HUES64 (cell line): ENCODE results near the gene STXBP2.

Source experiments
- H3K27ac ChIP-seq: 2 replicates; pipeline ENCODE4 v1.7.0; 2013; ENCODE audit warnings: low read depth, low read length, inconsistent platforms
- H3K27me3 ChIP-seq: 2 replicates; pipeline ENCODE4 v1.6.1; 2013; ENCODE audit warnings: mild to moderate bottlenecking, low read length; ENCODE audit not compliant: insufficient read depth
- H3K36me3 ChIP-seq: 2 replicates; pipeline ENCODE4 v1.6.1; 2013; ENCODE audit warnings: mild to moderate bottlenecking, low read length; ENCODE audit not compliant: insufficient read depth
- H3K4me1 ChIP-seq: 2 replicates; pipeline ENCODE4 v1.6.1; 2013; ENCODE audit warnings: mild to moderate bottlenecking, low read length, moderate library complexity; ENCODE audit not compliant: insufficient read depth
- H3K4me3 ChIP-seq: 2 replicates; pipeline ENCODE4 v1.5.1; 2013; ENCODE audit warnings: mild to moderate bottlenecking, low read length, moderate library complexity
- H3K9ac ChIP-seq: 2 replicates; pipeline ENCODE4 v1.6.1; 2013; ENCODE audit warnings: mild to moderate bottlenecking, low read depth, low read length
- H3K9me3 ChIP-seq: 2 replicates; pipeline ENCODE4 v1.6.1; 2013; ENCODE audit warnings: low read depth, low read length; ENCODE audit not compliant: insufficient read depth
- WGBS: fragments of 150-250, 120-280 bp; methylation state at CpG from one replicate; pipeline ENCODE4 v1.1.7; 2013; ENCODE audit warnings: missing lambda C conversion rate; 5-methylcytosine and 5-hydroxymethylcytosine counted together

Gene STXBP2

GRCh38 chr19:7603919-7604318 is 33.0 kb upstream of the STXBP2 start:
- Histone ChIP-seq H3K36me3 (peaks cover 5% of the 10 kb centered on the region; the same call in 1 of the 2 replicates), H3K27ac (no peak overlapping the region), H3K9me3 (no peaks in the 10 kb centered on the region), H3K27me3 (no peaks in the 10 kb centered on the region), H3K4me3 (no peak overlapping the region), H3K9ac (no peak overlapping the region), H3K4me1 (no peaks in the 10 kb centered on the region)
- 92% methylated on average over 9 of the region's 9 CpGs for WGBS

- no peaks in the 10 kb centered on the region for H3K4me1 ChIP-seq
- H3K9ac ChIP-seq = no peak overlapping the region
- peaks cover 14% of the 10 kb centered on the region for H3K36me3 ChIP-seq
- no peaks in the 10 kb centered on the region for H3K27me3 ChIP-seq
- no peak overlapping the region for H3K4me3 ChIP-seq
- no peak overlapping the region for H3K27ac ChIP-seq
- 94% methylated on average over 12 of the region's 14 CpGs for WGBS
- H3K9me3 ChIP-seq = no peaks in the 10 kb centered on the region
Observed at GRCh38 chr19:7605490-7606222, 31.3 kb upstream of the STXBP2 start.

- Histone ChIP-seq H3K36me3 (peaks cover 16% of the 10 kb centered on the region), H3K4me1 (no peaks in the 10 kb centered on the region), H3K9me3 (no peaks in the 10 kb centered on the region), H3K27me3 (no peaks in the 10 kb centered on the region), H3K27ac (no peak overlapping the region), H3K4me3 (no peak overlapping the region), H3K9ac (no peak overlapping the region)
- 92% methylated on average over 17 of the region's 17 CpGs for WGBS
Observed at GRCh38 chr19:7606289-7606688, 30.6 kb upstream of the STXBP2 start.

GRCh38 chr19:7607212-7607873 is 29.6 kb upstream of the STXBP2 start:
- whole genome bisulfite sequencing = 91% methylated on average over 8 of the region's 10 CpGs
- Histone ChIP-seq H3K9me3 (no peaks in the 10 kb centered on the region), H3K4me3 (no peak overlapping the region), H3K36me3 (peaks cover 18% of the 10 kb centered on the region), H3K4me1 (no peaks in the 10 kb centered on the region), H3K27ac (no peak overlapping the region), H3K9ac (no peak overlapping the region), H3K27me3 (no peaks in the 10 kb centered on the region)

- Histone ChIP-seq H3K4me1 (no peaks in the 10 kb centered on the region), H3K4me3 (no peak overlapping the region), H3K9me3 (no peaks in the 10 kb centered on the region), H3K27ac (no peak overlapping the region), H3K9ac (no peak overlapping the region), H3K27me3 (no peaks in the 10 kb centered on the region), H3K36me3 (peaks cover 18% of the 10 kb centered on the region)
- WGBS = 97% methylated on average over 25 of the region's 25 CpGs
Observed at GRCh38 chr19:7607874-7608560, 28.9 kb upstream of the STXBP2 start.

- Histone ChIP-seq H3K36me3 (peaks cover 18% of the 10 kb centered on the region), H3K9me3 (no peaks in the 10 kb centered on the region), H3K27me3 (no peaks in the 10 kb centered on the region), H3K4me1 (no peaks in the 10 kb centered on the region), H3K4me3 (no peak overlapping the region), H3K27ac (no peak overlapping the region), H3K9ac (no peak overlapping the region)
- WGBS = 95% methylated on average over 31 of the region's 31 CpGs
Observed at GRCh38 chr19:7610491-7611240, 26.2 kb upstream of the STXBP2 start.

GRCh38 chr19:7611541-7612279 is 25.2 kb upstream of the STXBP2 start:
- Histone ChIP-seq H3K9ac (no peak overlapping the region), H3K4me1 (no peaks in the 10 kb centered on the region), H3K36me3 (peaks cover 22% of the 10 kb centered on the region), H3K27me3 (no peaks in the 10 kb centered on the region), H3K4me3 (no peak overlapping the region), H3K9me3 (no peaks in the 10 kb centered on the region), H3K27ac (no peak overlapping the region)
- WGBS = 95% methylated on average over 41 of the region's 41 CpGs

GRCh38 chr19:7612282-7613274 is 24.3 kb upstream of the STXBP2 start:
- 95% methylated on average over 77 of the region's 81 CpGs for WGBS
- Histone ChIP-seq H3K27me3 (no peaks in the 10 kb centered on the region), H3K4me1 (no peaks in the 10 kb centered on the region), H3K9ac (no peak overlapping the region), H3K4me3 (no peak overlapping the region), H3K27ac (no peak overlapping the region), H3K36me3 (peaks cover 31% of the 10 kb centered on the region), H3K9me3 (no peaks in the 10 kb centered on the region)

- H3K36me3 ChIP-seq = peaks cover 39% of the 10 kb centered on the region
- no peak overlapping the region for H3K4me3 ChIP-seq
- H3K9ac ChIP-seq = no peak overlapping the region
- no peak overlapping the region for H3K27ac ChIP-seq
- H3K9me3 ChIP-seq = no peaks in the 10 kb centered on the region
- H3K27me3 ChIP-seq = no peaks in the 10 kb centered on the region
- no peaks in the 10 kb centered on the region for H3K4me1 ChIP-seq
- 94% methylated on average over 59 of the region's 59 CpGs for WGBS
Observed at GRCh38 chr19:7614859-7615741, 21.8 kb upstream of the STXBP2 start.
